Mesenchymal stem cell (in vitro differentiated cells and primary cell): ENCODE results near the gene UTF1.
A peak's percentile ranks its signal among the peaks of the same experiment; 100 is the strongest.
"Not testable (repeated sequence)": the region's sequence is repeated elsewhere in the genome, so short reads cannot be mapped to it uniquely, and the experiment has no call there.

Experiments
- DNase-seq: peaks from one replicate; pipeline ENCODE4 v3.0.0-alpha.2; 2013
- H2AFZ ChIP-seq: one replicate; pipeline ENCODE4 v1.6.1; 2013; ENCODE audit warnings: low read depth, mild to moderate bottlenecking, control low read depth, inconsistent platforms, low read length, moderate library complexity
- H2AK5ac ChIP-seq: 2 replicates; pipeline ENCODE4 v1.6.1; 2013; ENCODE audit warnings: low read length, moderate library complexity, mild to moderate bottlenecking, inconsistent platforms; ENCODE audit not compliant: severe bottlenecking
- H2BK120ac ChIP-seq: one replicate; pipeline ENCODE4 v1.6.1; 2013; ENCODE audit warnings: low read depth, mild to moderate bottlenecking, inconsistent platforms, low read length, moderate library complexity
- H2BK12ac ChIP-seq, 2 experiments: one replicate each; pipeline ENCODE4 v1.6.1; 2013; ENCODE audit warnings: inconsistent platforms in 2 of 2, low read length in 2 of 2, mild to moderate bottlenecking in 2 of 2, moderate library complexity in 2 of 2, control low read depth in 1 of 2
- H2BK15ac ChIP-seq: one replicate; pipeline ENCODE4 v1.6.1; 2013; ENCODE audit warnings: mild to moderate bottlenecking, low read depth, inconsistent platforms; ENCODE audit not compliant: poor library complexity, severe bottlenecking
- H2BK5ac ChIP-seq: 2 replicates; pipeline ENCODE4 v1.6.1; 2013; ENCODE audit warnings: low read depth, mild to moderate bottlenecking, low read length, control low read depth, inconsistent platforms; ENCODE audit not compliant: poor library complexity, severe bottlenecking
- H3K14ac ChIP-seq, 2 experiments: one replicate each; pipeline ENCODE4 v1.6.1; 2013; ENCODE audit warnings: inconsistent platforms in 2 of 2, low read length in 2 of 2, control low read depth in 1 of 2, mild to moderate bottlenecking in 1 of 2, moderate library complexity in 1 of 2
- H3K18ac ChIP-seq, 2 experiments: one replicate each; pipeline ENCODE4 v1.6.1; 2013; ENCODE audit warnings: inconsistent platforms in 2 of 2, low read length in 2 of 2, control low read depth in 1 of 2, low read depth in 1 of 2, mild to moderate bottlenecking in 1 of 2
- H3K23ac ChIP-seq, 2 experiments: one replicate each; pipeline ENCODE4 v1.6.1; 2013; ENCODE audit warnings: inconsistent platforms in 2 of 2, low read length in 2 of 2, mild to moderate bottlenecking in 2 of 2, moderate library complexity in 2 of 2, control low read depth in 1 of 2
- H3K27ac ChIP-seq: 2 replicates; pipeline ENCODE4 v1.5.1; 2013; ENCODE audit warnings: mild to moderate bottlenecking, moderate library complexity, low read length, control low read depth, inconsistent platforms; ENCODE audit not compliant: poor library complexity, severe bottlenecking
- H3K27me3 ChIP-seq, 2 experiments: 2 replicates each; pipeline versions ENCODE4 v1.6.1 to v1.7.0; 2013; ENCODE audit warnings: low read length in 2 of 2, mild to moderate bottlenecking in 2 of 2, moderate library complexity in 2 of 2, control low read depth in 1 of 2, inconsistent platforms in 1 of 2; ENCODE audit not compliant: control insufficient read depth in 1 of 2, insufficient read depth in 1 of 2
- H3K36me3 ChIP-seq, 2 experiments: 2 replicates each; pipeline versions ENCODE4 v1.6.1 to v1.7.0; 2013; ENCODE audit warnings: low read length in 2 of 2, control low read depth in 1 of 2, inconsistent platforms in 1 of 2, low read depth in 1 of 2, mild to moderate bottlenecking in 1 of 2; ENCODE audit not compliant: insufficient read depth in 2 of 2, control insufficient read depth in 1 of 2
- H3K4ac ChIP-seq, 2 experiments: one replicate each; pipeline ENCODE4 v1.6.1; 2013; ENCODE audit warnings: inconsistent platforms in 2 of 2, low read length in 2 of 2, mild to moderate bottlenecking in 2 of 2, moderate library complexity in 2 of 2, control low read depth in 1 of 2, low read depth in 1 of 2
- H3K4me1 ChIP-seq: 2 replicates; pipeline ENCODE4 v1.6.1; 2013; ENCODE audit warnings: low read depth, low read length, control low read depth; ENCODE audit not compliant: control insufficient read depth, insufficient read depth
- H3K4me2 ChIP-seq: 2 replicates; pipeline ENCODE4 v1.6.1; 2013; ENCODE audit warnings: low read length, mild to moderate bottlenecking, inconsistent platforms; ENCODE audit not compliant: poor library complexity, severe bottlenecking
- H3K4me3 ChIP-seq, 2 experiments: 2 replicates each; pipeline versions ENCODE4 v1.5.1 to v1.7.0; 2013; ENCODE audit warnings: low read length in 2 of 2, mild to moderate bottlenecking in 2 of 2, control low read depth in 1 of 2, low read depth in 1 of 2; ENCODE audit not compliant: insufficient read depth in 1 of 2
- H3K79me1 ChIP-seq: replicated peaks from 2 replicates; pipeline ENCODE4 v1.6.1; 2013; ENCODE audit warnings: mild to moderate bottlenecking, control low read depth, low read length, inconsistent platforms; ENCODE audit not compliant: poor library complexity, severe bottlenecking
- H3K9ac ChIP-seq: 2 replicates; pipeline ENCODE4 v1.7.0; 2013; ENCODE audit warnings: mild to moderate bottlenecking, low read length, moderate library complexity
- H3K9me3 ChIP-seq: 2 replicates; pipeline ENCODE4 v1.7.0; 2013; ENCODE audit warnings: mild to moderate bottlenecking, low read length; ENCODE audit not compliant: control insufficient read depth
- H4K8ac ChIP-seq: one replicate; pipeline ENCODE4 v1.6.1; 2013; ENCODE audit warnings: inconsistent platforms, mild to moderate bottlenecking, low read length, moderate library complexity
- H4K91ac ChIP-seq: one replicate; pipeline ENCODE4 v1.6.1; 2013; ENCODE audit warnings: mild to moderate bottlenecking, low read length, inconsistent platforms
- WGBS: methylation state at CpG from one replicate; pipeline ENCODE4 v1.1.7; 2013; ENCODE audit warnings: mixed read lengths; 5-methylcytosine and 5-hydroxymethylcytosine counted together

UTF1 gene

DNA sequence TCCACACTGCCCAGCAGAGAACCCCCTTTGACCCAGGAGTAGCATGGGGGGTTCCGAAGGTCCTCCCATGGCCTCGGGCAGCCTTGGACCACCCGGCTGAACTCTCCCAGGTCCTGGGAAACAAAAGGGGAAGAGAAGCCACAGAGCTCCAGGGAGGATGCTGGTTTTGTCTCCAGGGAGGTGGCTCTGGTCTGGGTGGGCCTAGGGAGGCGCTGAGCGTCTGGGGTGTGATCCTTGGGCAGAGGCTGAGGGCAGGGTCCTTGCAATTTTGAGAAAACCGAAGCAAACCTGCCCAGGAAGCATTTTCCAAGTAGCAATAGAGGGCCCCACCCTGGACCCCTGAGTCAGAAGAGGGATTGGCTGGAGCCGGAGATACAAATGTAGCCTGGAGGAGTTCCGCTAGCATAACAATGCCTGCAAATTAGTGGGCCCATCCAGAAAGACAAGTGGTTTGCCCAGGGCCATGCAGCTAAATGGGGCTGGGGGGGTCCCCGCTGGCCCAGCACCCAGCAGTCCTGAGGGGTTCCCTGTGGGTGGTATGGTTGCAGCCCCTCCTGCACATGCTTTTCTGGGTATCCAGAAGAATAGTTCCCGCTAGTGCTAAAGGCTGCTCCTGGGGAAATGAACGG is 2.0 kb downstream of the UTF1 start:
- Histone ChIP-seq H3K79me1 (no peaks in the 10 kb centered on the region), H2AK5ac (no peak overlapping the region), H3K18ac (no peak overlapping the region), H3K9me3 (no peaks in the 10 kb centered on the region), H2BK120ac (no peak overlapping the region), H3K23ac (no peak overlapping the region), H3K4me3 (no peak overlapping the region), H3K27ac (no peak overlapping the region), H4K8ac (no peak overlapping the region), H2BK5ac (no peak overlapping the region), H2BK15ac (no peak overlapping the region), H3K9ac (no peak overlapping the region), H3K36me3 (no peaks in the 10 kb centered on the region), H3K27me3 (peaks cover 64 to 71% of the 10 kb centered on the region in 2 experiments), H3K14ac (no peak overlapping the region), H3K4me1 (peaks cover 20% of the 10 kb centered on the region), H2BK12ac (no peak overlapping the region), H4K91ac (no peak overlapping the region), H3K4me2 (no peak overlapping the region), H3K4ac (no peak overlapping the region), H2AFZ (no peak overlapping the region)
- DNase-seq, result no peak
- WGBS, result 73% methylated on average over 11 of the region's 11 CpGs

DNA sequence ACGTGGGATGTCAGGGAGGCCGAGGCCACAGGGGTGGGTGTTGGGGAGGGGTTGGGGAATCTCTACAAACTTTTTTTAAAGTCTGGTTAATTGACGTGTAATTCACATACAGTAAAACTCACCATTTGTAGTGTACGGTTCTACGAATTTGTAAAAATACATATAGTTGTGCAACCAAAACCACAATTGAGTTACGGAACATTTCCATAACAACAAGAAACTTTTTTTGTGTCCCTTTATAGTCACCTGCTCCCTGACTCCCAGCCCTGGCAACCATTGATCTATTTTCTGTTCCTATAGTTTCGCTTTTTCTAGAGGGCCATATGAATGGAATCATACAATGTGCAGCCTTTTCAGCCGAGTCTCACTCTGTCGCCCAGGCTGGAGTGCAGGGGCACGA is 4.8 kb downstream of the UTF1 start:
- not testable (repeated sequence) for H3K4me2 ChIP-seq, H2AFZ ChIP-seq, H3K23ac ChIP-seq, H2BK120ac ChIP-seq, H3K14ac ChIP-seq, H3K4me3 ChIP-seq, H3K18ac ChIP-seq, H2BK5ac ChIP-seq, H3K36me3 ChIP-seq, H3K4ac ChIP-seq, H3K27ac ChIP-seq, H3K9me3 ChIP-seq, H2BK12ac ChIP-seq, H2BK15ac ChIP-seq, H3K79me1 ChIP-seq, H4K8ac ChIP-seq, DNase-seq, H4K91ac ChIP-seq, H2AK5ac ChIP-seq, H3K9ac ChIP-seq
- Histone ChIP-seq H3K4me1 (peaks cover 33% of the 10 kb centered on the region), H3K27me3 (peaks cover 70 to 74% of the 10 kb centered on the region in 2 experiments)
- WGBS, result 89% methylated on average over 5 of the region's 10 CpGs

DNA sequence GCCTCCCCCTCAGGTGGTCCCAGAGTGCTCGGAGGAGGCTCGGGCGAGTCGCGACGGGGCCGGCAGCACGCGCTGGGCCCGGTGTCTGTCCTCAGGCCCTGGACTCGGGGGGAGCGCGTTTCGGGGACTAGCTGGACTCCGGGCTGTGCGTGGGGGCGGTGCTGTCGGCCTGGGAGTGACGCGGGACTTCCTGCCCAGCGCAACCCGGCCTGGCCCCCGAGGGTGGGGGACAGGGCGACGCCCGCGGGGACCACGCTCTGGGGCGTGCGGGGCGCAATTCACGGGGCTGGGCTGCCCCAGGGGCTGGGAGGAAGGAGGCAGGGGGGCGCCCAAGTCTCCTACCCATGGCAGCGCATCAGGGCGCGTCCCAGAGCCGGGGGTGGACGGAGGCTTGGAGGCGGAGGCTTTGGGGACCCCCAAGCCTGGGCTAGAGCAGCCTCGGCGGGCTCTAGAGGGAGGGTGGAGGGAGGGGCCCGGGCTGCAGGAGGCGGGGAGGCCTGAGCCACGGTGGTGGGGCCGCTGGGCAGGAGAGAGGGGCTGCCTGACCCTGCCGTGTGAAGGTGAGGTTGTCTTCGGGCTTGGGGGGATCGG is 5.3 kb downstream of the UTF1 start:
- DNase-seq, result no peak
- Histone ChIP-seq H3K23ac (no peak overlapping the region), H3K36me3 (no peaks in the 10 kb centered on the region), H2AFZ (no peak overlapping the region), H3K4me1 (peaks cover 32% of the 10 kb centered on the region), H3K9me3 (no peaks in the 10 kb centered on the region), H4K8ac (no peak overlapping the region), H3K79me1 (no peaks in the 10 kb centered on the region), H3K9ac (no peak overlapping the region), H3K4me3 (no peak overlapping the region), H2BK120ac (no peak overlapping the region), H2BK5ac (no peak overlapping the region), H3K14ac (no peak overlapping the region), H3K4me2 (no peak overlapping the region), H4K91ac (no peak overlapping the region), H2BK12ac (no peak overlapping the region), H3K27ac (no peak overlapping the region), H3K27me3 (peaks cover 73 to 74% of the 10 kb centered on the region in 2 experiments), H2BK15ac (no peak overlapping the region), H3K18ac (no peak overlapping the region), H2AK5ac (no peak overlapping the region), H3K4ac (no peak overlapping the region)
- WGBS, result 12% methylated on average over 48 of the region's 48 CpGs

DNA sequence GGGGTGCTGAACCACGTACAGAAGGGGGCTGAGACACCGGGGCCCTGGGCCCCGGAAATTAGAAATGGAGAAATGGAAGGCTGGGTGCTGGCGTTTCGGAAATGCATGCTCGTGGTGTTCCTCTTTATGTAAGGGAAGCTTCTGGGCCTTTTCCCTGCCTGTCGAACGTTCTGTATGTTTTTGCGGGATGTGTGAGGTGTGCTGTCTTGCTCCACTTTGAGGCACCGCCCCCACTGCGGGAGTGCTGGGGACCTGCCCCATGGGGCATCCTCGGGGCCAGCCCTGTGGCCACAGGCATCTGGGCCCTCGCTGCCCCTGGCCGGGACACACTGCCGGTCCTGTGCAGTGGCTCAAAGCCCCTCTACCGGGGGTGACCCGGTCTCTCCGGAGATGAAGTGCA is 5.9 kb downstream of the UTF1 start:
- no peak overlapping the region for H3K4me3 ChIP-seq
- no peak overlapping the region for H3K4ac ChIP-seq
- H2AK5ac ChIP-seq, result no peak overlapping the region
- H3K4me2 ChIP-seq, result no peak overlapping the region
- H2AFZ ChIP-seq, result no peak overlapping the region
- H3K36me3 ChIP-seq, result no peaks in the 10 kb centered on the region
- no peak overlapping the region for H3K18ac ChIP-seq
- WGBS, result 13% methylated on average over 17 of the region's 18 CpGs
- H3K9ac ChIP-seq, result no peak overlapping the region
- no peak for DNase-seq
- no peak overlapping the region for H2BK12ac ChIP-seq
- no peak overlapping the region for H3K27ac ChIP-seq
- no peak overlapping the region for H2BK5ac ChIP-seq
- peak overlapping the region in 1 of 2 experiments; percentile 1 for H3K23ac ChIP-seq
- peaks cover 75 to 77% of the 10 kb centered on the region in 2 experiments for H3K27me3 ChIP-seq
- no peaks in the 10 kb centered on the region for H3K9me3 ChIP-seq
- H2BK120ac ChIP-seq, result no peak overlapping the region
- H3K4me1 ChIP-seq, result peaks cover 27% of the 10 kb centered on the region
- H2BK15ac ChIP-seq, result no peak overlapping the region
- H3K79me1 ChIP-seq, result no peaks in the 10 kb centered on the region
- no peak overlapping the region for H4K91ac ChIP-seq
- no peak overlapping the region for H3K14ac ChIP-seq
- no peak overlapping the region for H4K8ac ChIP-seq
